CD4-positive, CD25-positive, alpha-beta regulatory T cell (primary cell): ENCODE data around the gene MGAT1. TPM values are rescaled to one million over a fixed set of nuclear protein-coding genes. Genes with fewer than 3 reads are reported as not detected.

Source experiments
- ATAC-seq, 2 donors: fragments of 150-1000 bp; cut with Tn5 transposase; one replicate each; pipeline ENCODE4 v1.10.0; 2021; ENCODE audit warnings: low read depth in 2 of 2, moderate number of reproducible peaks in 2 of 2, moderate library complexity in 1 of 2
- DNase-seq, 3 donors: peaks; one replicate each; pipeline versions ENCODE4 v3.0.0 to v3.0.0-alpha.2; 2012 to 2022; ENCODE audit warnings: mixed read lengths in 1 of 3
- H3K27ac ChIP-seq: one replicate; pipeline ENCODE4 v1.7.0; 2013; ENCODE audit warnings: mild to moderate bottlenecking, low read length; ENCODE audit not compliant: insufficient read depth, poor library complexity, severe bottlenecking
- H3K27me3 ChIP-seq: one replicate; pipeline ENCODE4 v1.7.0; 2013; ENCODE audit warnings: low read length; ENCODE audit not compliant: control insufficient read depth, insufficient read depth
- H3K36me3 ChIP-seq: one replicate; pipeline ENCODE4 v1.7.0; 2013; ENCODE audit warnings: mild to moderate bottlenecking, low read length, moderate library complexity; ENCODE audit not compliant: control insufficient read depth, insufficient read depth
- H3K4me1 ChIP-seq: 2 replicates; pipeline ENCODE4 v1.7.0; 2013; ENCODE audit warnings: mild to moderate bottlenecking, low read length; ENCODE audit not compliant: insufficient read depth, control insufficient read depth, poor library complexity, severe bottlenecking
- H3K4me3 ChIP-seq: one replicate; pipeline ENCODE4 v1.7.0; 2013; ENCODE audit warnings: low read depth, mild to moderate bottlenecking, low read length, moderate library complexity
- H3K9me3 ChIP-seq, 2 experiments: 1 replicate in 1 of 2; 2 replicates in 1 of 2; pipeline ENCODE4 v1.7.0; 2013; ENCODE audit warnings: low read length in 2 of 2, mild to moderate bottlenecking in 1 of 2, moderate library complexity in 1 of 2; ENCODE audit not compliant: control insufficient read depth in 2 of 2
- H3K27ac Mint-ChIP-seq, 3 donors: one replicate each; pipeline ENCODE4 v1.8.0; 2020 to 2022; ENCODE audit warnings: mild to moderate bottlenecking in 3 of 3, mixed read lengths in 3 of 3, moderate library complexity in 2 of 3
- H3K27me3 Mint-ChIP-seq: one replicate; pipeline ENCODE4 v1.8.0; 2022; ENCODE audit warnings: mild to moderate bottlenecking, mixed read lengths
- H3K36me3 Mint-ChIP-seq: one replicate; pipeline ENCODE4 v1.8.0; 2020; ENCODE audit warnings: mixed read lengths
- H3K4me1 Mint-ChIP-seq, 4 donors: one replicate each; pipeline ENCODE4 v1.8.0; 2020 to 2022; ENCODE audit warnings: mixed read lengths in 4 of 4, mild to moderate bottlenecking in 1 of 4
- H3K4me3 Mint-ChIP-seq, 4 donors: one replicate each; pipeline ENCODE4 v1.8.0; 2020 to 2022; ENCODE audit warnings: mild to moderate bottlenecking in 4 of 4, mixed read lengths in 4 of 4, moderate library complexity in 3 of 4
- H3K9me3 Mint-ChIP-seq, 7 donors: one replicate each; pipeline ENCODE4 v1.8.0; 2020 to 2022; ENCODE audit warnings: mixed read lengths in 7 of 7, mild to moderate bottlenecking in 3 of 7, moderate library complexity in 2 of 7
- polyA plus RNA-seq, 4 donors: library from polyadenylated mRNA; unstranded; fragments of 300-500 nt; fragmentation: Illumina TruSeq; gene quantifications; one replicate each; pipeline ENCODE4 v1.2.3, GENCODE V29; 2021
- total RNA-seq: library from RNA; stranded (reverse); gene quantifications from one replicate; pipeline ENCODE4 v1.2.3, GENCODE V29; 2022

Gene MGAT1
- total and polyA plus RNA-seq, 5 donors from 2014 or later: 106 to 210 (median 192) TPM

GRCh38 chr5:180844432-180844831 lies 41.8 kb upstream of the MGAT1 start:
- no peaks in the 10 kb centered on the region for H3K27me3 ChIP-seq
- H3K4me3 ChIP-seq: no peak overlapping the region
- peaks cover 11 to 12% of the 10 kb centered on the region in 2 experiments for H3K9me3 ChIP-seq
- no peak overlapping the region for H3K27ac ChIP-seq
- ATAC-seq (no peak), DNase-seq (no peak)
- H3K4me1 ChIP-seq: no peaks in the 10 kb centered on the region
- Mint-ChIP-seq H3K27ac (no peak overlapping the region), H3K27me3 (no peaks in the 10 kb centered on the region), H3K36me3 (peaks cover 23% of the 10 kb centered on the region), H3K4me1 (peaks cover 0 to 6% (median 2%) of the 10 kb centered on the region in 4 donors), H3K9me3 (peaks cover 0 to 13% (median 6%) of the 10 kb centered on the region in 7 donors), H3K4me3 (no peak overlapping the region)
- H3K36me3 ChIP-seq: peaks cover 7% of the 10 kb centered on the region

GRCh38 chr5:180839935-180840334 lies 37.3 kb upstream of the MGAT1 start:
- no peaks in the 10 kb centered on the region for H3K27me3 ChIP-seq
- no peak overlapping the region for H3K4me3 ChIP-seq
- H3K36me3 Mint-ChIP-seq: peaks cover 14% of the 10 kb centered on the region
- H3K4me1 Mint-ChIP-seq: peaks cover 4 to 14% (median 9%) of the 10 kb centered on the region in 4 donors
- no peaks in the 10 kb centered on the region for H3K4me1 ChIP-seq
- H3K36me3 ChIP-seq: peaks cover 28% of the 10 kb centered on the region
- no peaks in the 10 kb centered on the region for H3K9me3 ChIP-seq
- ATAC-seq (no peak), DNase-seq (no peak)
- peaks cover 0 to 5% (median 0%) of the 10 kb centered on the region in 7 donors for H3K9me3 Mint-ChIP-seq
- no peak overlapping the region for H3K4me3 Mint-ChIP-seq
- no peak overlapping the region for H3K27ac ChIP-seq
- H3K27ac Mint-ChIP-seq: no peak overlapping the region
- H3K27me3 Mint-ChIP-seq: no peaks in the 10 kb centered on the region

GRCh38 chr5:180839227-180839626 lies 36.6 kb upstream of the MGAT1 start:
- Histone ChIP-seq H3K4me1 (peaks cover 5% of the 10 kb centered on the region), H3K36me3 (peaks cover 34% of the 10 kb centered on the region), H3K27ac (no peak overlapping the region), H3K9me3 (no peaks in the 10 kb centered on the region), H3K4me3 (no peak overlapping the region), H3K27me3 (no peaks in the 10 kb centered on the region)
- peaks cover 4 to 21% (median 16%) of the 10 kb centered on the region in 4 donors for H3K4me1 Mint-ChIP-seq
- no peak overlapping the region for H3K27ac Mint-ChIP-seq
- no peak for ATAC-seq
- H3K36me3 Mint-ChIP-seq: peaks cover 21% of the 10 kb centered on the region
- H3K27me3 Mint-ChIP-seq: no peaks in the 10 kb centered on the region
- H3K9me3 Mint-ChIP-seq: peaks cover 0 to 5% (median 0%) of the 10 kb centered on the region in 7 donors
- H3K4me3 Mint-ChIP-seq: no peak overlapping the region
- DNase-seq: no peak

- Mint-ChIP-seq H3K27me3 (no peaks in the 10 kb centered on the region), H3K36me3 (peaks cover 22% of the 10 kb centered on the region), H3K9me3 (peaks cover 0 to 5% (median 0%) of the 10 kb centered on the region in 7 donors), H3K4me3 (no peak overlapping the region), H3K4me1 (peaks cover 7 to 37% (median 27%) of the 10 kb centered on the region in 4 donors), H3K27ac (peak overlapping the region in 1 of 3 donors; percentile 69)
- H3K27ac ChIP-seq: no peak overlapping the region
- no peak for DNase-seq
- H3K27me3 ChIP-seq: no peaks in the 10 kb centered on the region
- no peak for ATAC-seq
- peaks cover 22% of the 10 kb centered on the region for H3K4me1 ChIP-seq
- H3K36me3 ChIP-seq: peaks cover 36% of the 10 kb centered on the region
- no peaks in the 10 kb centered on the region for H3K9me3 ChIP-seq
- no peak overlapping the region for H3K4me3 ChIP-seq
These were observed 34.9 kb upstream of the MGAT1 start for GRCh38 chr5:180837478-180837877.

DNA sequence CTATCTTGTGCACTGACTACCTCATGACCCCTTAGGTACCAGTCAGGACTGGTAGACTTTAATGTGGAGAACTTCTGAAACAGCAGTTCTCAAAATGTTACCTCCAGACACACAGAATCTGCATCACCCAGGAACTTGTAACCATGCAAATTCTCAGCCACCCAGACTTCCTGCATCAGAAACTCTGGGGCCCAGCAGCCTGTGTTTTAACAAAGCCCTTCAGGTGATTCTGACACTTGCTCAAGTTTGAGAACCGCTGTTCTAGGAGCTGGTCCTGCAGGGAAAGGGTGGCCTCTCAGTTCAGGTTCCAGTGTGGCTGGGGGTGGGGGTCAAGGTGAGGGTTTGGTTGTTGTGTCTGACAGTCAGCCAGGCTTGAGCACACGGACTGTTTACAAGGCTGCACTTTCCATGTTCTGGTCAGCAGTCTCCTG lies 30.0 kb upstream of the MGAT1 start:
- Mint-ChIP-seq H3K9me3 (peaks cover 0 to 5% (median 0%) of the 10 kb centered on the region in 7 donors), H3K4me1 (peaks cover 5 to 67% (median 44%) of the 10 kb centered on the region in 4 donors), H3K36me3 (peaks cover 24% of the 10 kb centered on the region), H3K27ac (peak overlapping the region; percentile 98 to 99 (median 98)), H3K27me3 (no peaks in the 10 kb centered on the region), H3K4me3 (peak overlapping the region; percentile 96 to 99 (median 99))
- peak in 2 of 3 donors; percentile 59 to 86 for DNase-seq
- Histone ChIP-seq H3K4me1 (peaks cover 39% of the 10 kb centered on the region), H3K9me3 (peaks cover 0 to 3% of the 10 kb centered on the region in 2 experiments), H3K4me3 (peak overlapping the region; percentile 85), H3K36me3 (peaks cover 33% of the 10 kb centered on the region), H3K27me3 (no peaks in the 10 kb centered on the region), H3K27ac (peak overlapping the region; percentile 95)
- ATAC-seq: peak; percentile 43 to 45

GRCh38 chr5:180831139-180832093 lies 28.8 kb upstream of the MGAT1 start:
- peaks cover 5 to 64% (median 42%) of the 10 kb centered on the region in 4 donors for H3K4me1 Mint-ChIP-seq
- peak overlapping the region; percentile 98 to 99 (median 98) for H3K27ac Mint-ChIP-seq
- Histone ChIP-seq H3K4me1 (peaks cover 39% of the 10 kb centered on the region), H3K36me3 (peaks cover 21% of the 10 kb centered on the region), H3K27ac (peak overlapping the region; percentile 95), H3K4me3 (peak overlapping the region; percentile 89), H3K27me3 (no peaks in the 10 kb centered on the region), H3K9me3 (peaks cover 0 to 3% of the 10 kb centered on the region in 2 experiments)
- peaks cover 20% of the 10 kb centered on the region for H3K36me3 Mint-ChIP-seq
- peak; percentile 68 to 83 (median 73) for DNase-seq
- H3K9me3 Mint-ChIP-seq: peaks cover 0 to 5% (median 0%) of the 10 kb centered on the region in 7 donors
- peak; percentile 70 to 71 for ATAC-seq
- H3K27me3 Mint-ChIP-seq: no peaks in the 10 kb centered on the region
- peak overlapping the region; percentile 96 to 99 (median 99) for H3K4me3 Mint-ChIP-seq

DNA sequence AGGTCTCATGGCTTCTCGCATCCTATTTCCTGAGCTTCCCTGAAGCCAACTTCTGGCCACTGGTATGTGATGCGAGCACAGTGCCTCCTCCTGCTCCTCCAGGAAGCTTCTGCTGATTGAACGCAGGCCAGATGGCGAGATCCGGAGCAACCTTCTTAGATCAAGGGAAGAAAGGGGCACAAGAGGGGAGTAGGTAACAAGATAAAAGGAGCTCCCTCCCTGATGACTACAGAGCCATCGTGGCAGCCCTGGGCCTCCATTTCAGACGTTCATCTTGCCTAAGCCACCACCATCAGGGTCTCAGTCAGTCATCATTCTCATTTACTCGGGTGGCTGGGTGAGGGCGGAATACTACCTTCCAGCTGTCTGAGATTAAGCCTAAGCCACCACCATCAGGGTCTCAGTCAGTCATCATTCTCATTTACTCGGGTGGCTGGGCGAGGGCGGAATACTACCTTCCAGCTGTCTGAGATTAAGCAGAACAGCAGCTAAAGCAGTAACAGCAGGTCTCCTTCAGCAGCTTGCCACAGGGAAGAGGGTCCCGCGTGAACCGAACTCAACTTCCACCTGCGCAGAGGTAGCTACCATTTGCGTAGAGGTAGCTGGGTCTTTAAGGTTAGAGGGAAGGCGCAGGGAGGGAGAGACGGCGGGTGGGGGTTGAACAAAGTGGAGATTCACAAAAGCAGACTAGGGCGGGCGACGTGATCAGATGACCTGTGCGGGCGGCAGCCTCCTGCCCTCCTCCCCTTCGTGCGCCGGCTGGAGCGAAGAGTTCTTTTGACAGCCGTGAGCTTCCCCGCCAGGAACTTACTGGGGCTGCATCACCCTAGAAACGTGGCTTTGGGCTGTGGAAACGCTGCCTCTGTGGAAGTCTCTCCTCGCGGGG lies 27.9 kb upstream of the MGAT1 start:
- H3K27ac ChIP-seq: peak overlapping the region; percentile 95
- H3K36me3 Mint-ChIP-seq: peaks cover 21% of the 10 kb centered on the region
- peak overlapping the region; percentile 94 to 99 (median 98) for H3K4me3 Mint-ChIP-seq
- H3K9me3 Mint-ChIP-seq: peaks cover 0 to 5% (median 0%) of the 10 kb centered on the region in 7 donors
- no peaks in the 10 kb centered on the region for H3K27me3 Mint-ChIP-seq
- H3K4me1 Mint-ChIP-seq: peaks cover 5 to 59% (median 38%) of the 10 kb centered on the region in 4 donors
- DNase-seq (peak; percentile 57 to 88 (median 76)), ATAC-seq (peak; percentile 72 to 76)
- peaks cover 0 to 3% of the 10 kb centered on the region in 2 experiments for H3K9me3 ChIP-seq
- H3K27ac Mint-ChIP-seq: peak overlapping the region; percentile 98 to 99 (median 98)
- peaks cover 14% of the 10 kb centered on the region for H3K36me3 ChIP-seq
- H3K4me1 ChIP-seq: peaks cover 39% of the 10 kb centered on the region
- H3K27me3 ChIP-seq: no peaks in the 10 kb centered on the region
- H3K4me3 ChIP-seq: peak overlapping the region; percentile 89
